ENCODE results near the gene NDUFS7. TPM values are rescaled to one million over a fixed set of nuclear protein-coding genes. Genes with fewer than 3 reads are reported as not detected.

Gene NDUFS7
- total RNA-seq, 1 donor from 2014 or later = 104 TPM

GRCh38 chr19:1357531-1358109 lies 26.1 kb upstream of the NDUFS7 start:
- Mint-ChIP-seq H3K4me3 (ENCODE audit: low read depth) (no peak overlapping the region), H3K9me3 (no peaks in the 10 kb centered on the region), H3K4me1 (ENCODE audit: low read depth) (peaks cover 13% of the 10 kb centered on the region), H3K36me3 (ENCODE audit: low read depth) (peaks cover 47% of the 10 kb centered on the region), H3K27me3 (ENCODE audit: low read depth) (no peaks in the 10 kb centered on the region), H3K27ac (no peak overlapping the region)
- no peak for DNase-seq (ENCODE audit: low spot score)
- intact Hi-C loops (cut with micrococcal nuclease) = no loop called here

- H3K27me3 Mint-ChIP-seq (ENCODE audit: low read depth) = no peaks in the 10 kb centered on the region
- H3K27ac Mint-ChIP-seq = no peak overlapping the region
- no peak overlapping the region for H3K4me3 Mint-ChIP-seq (ENCODE audit: low read depth)
- intact Hi-C loops (cut with micrococcal nuclease) = loop anchor here (5.0 kb wide), 1 partner anchor 78 kb away; no protein-coding TSS in a partner anchor
- no peak for DNase-seq (ENCODE audit: low spot score)
- H3K9me3 Mint-ChIP-seq = no peaks in the 10 kb centered on the region
- H3K36me3 Mint-ChIP-seq (ENCODE audit: low read depth) = peaks cover 57% of the 10 kb centered on the region
- H3K4me1 Mint-ChIP-seq (ENCODE audit: low read depth) = peaks cover 29% of the 10 kb centered on the region
These were observed 23.4 kb upstream of the NDUFS7 start for GRCh38 chr19:1360126-1360817.

- H3K4me3 Mint-ChIP-seq (ENCODE audit: low read depth) = no peak overlapping the region
- H3K27ac Mint-ChIP-seq = no peak overlapping the region
- DNase-seq (ENCODE audit: low spot score) = no peak
- H3K36me3 Mint-ChIP-seq (ENCODE audit: low read depth) = peaks cover 56% of the 10 kb centered on the region
- H3K9me3 Mint-ChIP-seq = no peaks in the 10 kb centered on the region
- peaks cover 24% of the 10 kb centered on the region for H3K4me1 Mint-ChIP-seq (ENCODE audit: low read depth)
- intact Hi-C loops (cut with micrococcal nuclease) = loop anchor here (5.0 kb wide), 1 partner anchor 79 kb away; no protein-coding TSS in a partner anchor
- H3K27me3 Mint-ChIP-seq (ENCODE audit: low read depth) = no peaks in the 10 kb centered on the region
These were observed 22.8 kb upstream of the NDUFS7 start for GRCh38 chr19:1360818-1361461.

GRCh38 chr19:1361601-1362386 lies 21.9 kb upstream of the NDUFS7 start:
- H3K4me1 Mint-ChIP-seq (ENCODE audit: low read depth) = peaks cover 22% of the 10 kb centered on the region
- intact Hi-C loops (cut with micrococcal nuclease) = loop anchor here (5.0 kb wide), 1 partner anchor 79 kb away; no protein-coding TSS in a partner anchor
- H3K27me3 Mint-ChIP-seq (ENCODE audit: low read depth) = no peaks in the 10 kb centered on the region
- H3K9me3 Mint-ChIP-seq = no peaks in the 10 kb centered on the region
- peaks cover 56% of the 10 kb centered on the region for H3K36me3 Mint-ChIP-seq (ENCODE audit: low read depth)
- no peak overlapping the region for H3K27ac Mint-ChIP-seq
- no peak overlapping the region for H3K4me3 Mint-ChIP-seq (ENCODE audit: low read depth)
- DNase-seq (ENCODE audit: low spot score) = no peak

GRCh38 chr19:1362387-1363257 lies 21.1 kb upstream of the NDUFS7 start:
- H3K4me1 Mint-ChIP-seq (ENCODE audit: low read depth) = peaks cover 20% of the 10 kb centered on the region
- H3K27ac Mint-ChIP-seq = no peak overlapping the region
- H3K4me3 Mint-ChIP-seq (ENCODE audit: low read depth) = no peak overlapping the region
- H3K27me3 Mint-ChIP-seq (ENCODE audit: low read depth) = no peaks in the 10 kb centered on the region
- DNase-seq (ENCODE audit: low spot score) = no peak
- intact Hi-C loops (cut with micrococcal nuclease) = loop anchor here (5.0 kb wide), 1 partner anchor 80 kb away; no protein-coding TSS in a partner anchor
- peaks cover 52% of the 10 kb centered on the region for H3K36me3 Mint-ChIP-seq (ENCODE audit: low read depth)
- no peaks in the 10 kb centered on the region for H3K9me3 Mint-ChIP-seq

GRCh38 chr19:1363599-1363998 lies 20.1 kb upstream of the NDUFS7 start:
- no peaks in the 10 kb centered on the region for H3K9me3 Mint-ChIP-seq
- H3K4me3 Mint-ChIP-seq (ENCODE audit: low read depth) = peak overlapping the region; percentile 17
- no peaks in the 10 kb centered on the region for H3K27me3 Mint-ChIP-seq (ENCODE audit: low read depth)
- H3K4me1 Mint-ChIP-seq (ENCODE audit: low read depth) = peaks cover 20% of the 10 kb centered on the region
- no peak overlapping the region for H3K27ac Mint-ChIP-seq
- intact Hi-C loops (cut with micrococcal nuclease) = loop anchor here (5.0 kb wide), 1 partner anchor 81 kb away; no protein-coding TSS in a partner anchor
- no peak for DNase-seq (ENCODE audit: low spot score)
- peaks cover 43% of the 10 kb centered on the region for H3K36me3 Mint-ChIP-seq (ENCODE audit: low read depth)

- Mint-ChIP-seq H3K9me3 (no peaks in the 10 kb centered on the region), H3K4me3 (ENCODE audit: low read depth) (peak overlapping the region; percentile 39), H3K36me3 (ENCODE audit: low read depth) (peaks cover 37% of the 10 kb centered on the region), H3K27me3 (ENCODE audit: low read depth) (no peaks in the 10 kb centered on the region), H3K27ac (peak overlapping the region; percentile 67), H3K4me1 (ENCODE audit: low read depth) (peaks cover 20% of the 10 kb centered on the region)
- intact Hi-C loops (cut with micrococcal nuclease) = loop anchor here (5.0 kb wide), 1 partner anchor 82 kb away; no protein-coding TSS in a partner anchor
- DNase-seq (ENCODE audit: low spot score) = no peak
These were observed 19.5 kb upstream of the NDUFS7 start for GRCh38 chr19:1364070-1364704.

- Mint-ChIP-seq H3K9me3 (no peaks in the 10 kb centered on the region), H3K4me1 (ENCODE audit: low read depth) (peaks cover 20% of the 10 kb centered on the region), H3K36me3 (ENCODE audit: low read depth) (peaks cover 27% of the 10 kb centered on the region), H3K27me3 (ENCODE audit: low read depth) (no peaks in the 10 kb centered on the region), H3K4me3 (ENCODE audit: low read depth) (no peak overlapping the region), H3K27ac (no peak overlapping the region)
- DNase-seq (ENCODE audit: low spot score) = no peak
- intact Hi-C loops (cut with micrococcal nuclease) = no loop called here
These were observed 18.1 kb upstream of the NDUFS7 start for GRCh38 chr19:1365319-1366269.

- peaks cover 20% of the 10 kb centered on the region for H3K4me1 Mint-ChIP-seq (ENCODE audit: low read depth)
- H3K36me3 Mint-ChIP-seq (ENCODE audit: low read depth) = peaks cover 27% of the 10 kb centered on the region
These were observed 17.4 kb upstream of the NDUFS7 start for GRCh38 chr19:1366296-1366695.

GRCh38 chr19:1366899-1367870 lies 16.5 kb upstream of the NDUFS7 start:
- H3K27me3 Mint-ChIP-seq (ENCODE audit: low read depth) = no peaks in the 10 kb centered on the region
- peaks cover 18% of the 10 kb centered on the region for H3K4me1 Mint-ChIP-seq (ENCODE audit: low read depth)
- no peak overlapping the region for H3K4me3 Mint-ChIP-seq (ENCODE audit: low read depth)
- no peak overlapping the region for H3K27ac Mint-ChIP-seq
- DNase-seq (ENCODE audit: low spot score) = no peak
- no peaks in the 10 kb centered on the region for H3K9me3 Mint-ChIP-seq
- peaks cover 23% of the 10 kb centered on the region for H3K36me3 Mint-ChIP-seq (ENCODE audit: low read depth)
- intact Hi-C loops (cut with micrococcal nuclease) = no loop called here

More at GRCh38 chr19:1366296-1366695, 17.4 kb upstream of the NDUFS7 start:
- intact Hi-C loops (cut with micrococcal nuclease) = no loop called here
- Mint-ChIP-seq H3K9me3 (no peaks in the 10 kb centered on the region), H3K4me3 (ENCODE audit: low read depth) (no peak overlapping the region), H3K27ac (no peak overlapping the region), H3K27me3 (ENCODE audit: low read depth) (no peaks in the 10 kb centered on the region)
- no peak for DNase-seq (ENCODE audit: low spot score)
